ENCODE measurements around the gene PRMT3.
"Not testable (repeated sequence)": the region's sequence is repeated elsewhere in the genome, so short reads cannot be mapped to it uniquely, and the experiment has no call there.

The PRMT3 gene

DNA sequence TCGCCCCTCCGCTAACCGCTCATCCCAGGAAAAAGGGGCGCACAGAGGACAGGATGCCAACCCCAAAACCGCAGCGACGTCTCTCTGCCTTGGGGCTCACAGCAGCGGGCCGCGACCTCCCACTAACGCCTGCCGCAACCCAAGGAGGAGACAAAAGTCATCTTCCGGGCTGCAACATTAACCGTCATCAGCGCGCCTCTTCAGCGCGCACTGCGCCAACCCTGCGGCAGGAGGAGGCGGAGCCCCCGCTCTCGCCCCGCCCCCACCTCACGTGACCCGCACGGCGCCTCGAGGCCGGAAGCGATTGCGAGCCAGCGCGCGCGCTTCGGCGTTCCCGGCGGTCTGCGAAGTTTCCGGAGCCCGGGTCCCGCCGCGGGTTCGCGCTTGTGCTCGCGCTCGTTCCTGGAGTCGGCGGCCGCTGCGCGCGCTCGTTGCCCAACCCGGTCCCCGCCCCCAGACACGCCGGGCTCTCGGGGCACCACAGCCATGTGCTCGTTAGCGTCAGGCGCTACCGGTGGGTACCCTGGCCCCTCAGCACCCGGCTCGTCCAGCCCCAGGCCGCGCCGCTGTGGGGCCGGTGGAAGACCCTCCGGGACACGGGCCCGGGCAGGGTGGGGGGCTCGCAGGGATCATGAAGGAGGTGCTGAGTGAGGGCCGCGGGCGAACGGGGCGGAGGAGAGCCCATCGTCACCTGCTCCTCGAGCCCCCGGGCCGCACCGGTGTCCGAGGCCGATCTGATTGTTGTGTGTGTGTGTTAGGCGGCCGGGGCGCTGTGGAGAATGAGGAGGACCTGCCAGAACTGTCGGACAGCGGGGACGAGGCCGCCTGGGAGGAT is at the start of gene PRMT3:
PRMT3 (plus strand) TSS at position 456 of the 835 bp plus-strand sequence; CDS start at position 487, 31 bp downstream.
- peak; percentile 99 for DNase-seq

DNA sequence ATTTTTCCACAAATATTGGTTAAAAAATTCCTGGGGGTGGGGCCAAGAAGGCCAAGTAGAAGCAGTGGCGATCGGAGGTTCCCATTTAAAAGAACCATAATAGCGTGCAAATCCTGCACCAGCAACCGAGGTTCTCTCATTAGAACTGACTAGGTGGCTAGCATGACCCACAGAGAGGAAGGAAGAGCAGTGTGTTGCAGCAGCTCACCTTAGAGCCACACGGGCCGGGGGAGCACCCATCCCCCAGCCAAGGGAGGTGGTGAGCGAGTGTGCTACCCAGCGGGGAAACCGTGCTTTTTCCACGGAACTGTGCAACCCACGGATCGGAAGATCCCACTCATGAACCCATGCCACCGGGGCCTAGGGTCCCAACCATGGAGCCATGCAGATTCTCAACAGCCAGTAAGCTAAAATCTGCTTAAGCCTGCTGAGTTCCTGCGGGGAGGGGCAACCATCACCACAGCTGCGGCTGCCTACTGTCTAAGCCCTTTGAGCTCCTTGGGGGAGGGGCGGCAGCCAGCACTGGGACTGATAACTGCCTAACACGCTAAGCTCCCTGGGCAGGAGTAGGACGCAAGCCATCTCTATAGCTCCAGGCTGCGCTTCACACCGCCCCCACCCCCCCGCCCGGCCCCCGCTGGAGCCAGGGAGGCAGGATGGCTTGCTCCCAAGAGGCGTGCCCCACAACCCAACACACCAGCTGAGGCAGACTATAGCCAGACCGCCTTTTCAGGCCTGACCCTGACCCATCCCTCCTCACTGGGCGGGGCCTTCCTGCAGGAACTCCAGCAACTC is 45.0 kb upstream of the PRMT3 start:
- DNase-seq, result no peak

DNA sequence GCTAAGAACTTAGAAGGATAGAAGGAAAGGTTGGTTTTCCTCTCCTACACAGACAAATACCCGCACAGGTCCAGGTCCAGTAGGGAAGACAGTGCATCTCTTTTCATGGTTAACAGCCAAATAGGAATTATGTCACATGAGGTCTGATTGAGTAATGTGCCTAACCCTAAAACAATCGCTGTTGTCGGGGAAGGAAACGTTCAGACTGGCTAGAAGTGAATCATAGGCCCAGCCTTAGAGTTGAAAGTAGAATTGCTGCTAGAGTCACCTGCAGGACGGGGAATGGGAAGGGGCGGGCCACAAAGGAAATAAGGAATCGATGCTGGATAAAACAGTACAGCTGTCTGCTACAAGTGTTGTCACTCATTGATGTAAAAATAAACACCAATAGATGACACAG is 36.4 kb upstream of the PRMT3 start:
- no peak for DNase-seq

DNA sequence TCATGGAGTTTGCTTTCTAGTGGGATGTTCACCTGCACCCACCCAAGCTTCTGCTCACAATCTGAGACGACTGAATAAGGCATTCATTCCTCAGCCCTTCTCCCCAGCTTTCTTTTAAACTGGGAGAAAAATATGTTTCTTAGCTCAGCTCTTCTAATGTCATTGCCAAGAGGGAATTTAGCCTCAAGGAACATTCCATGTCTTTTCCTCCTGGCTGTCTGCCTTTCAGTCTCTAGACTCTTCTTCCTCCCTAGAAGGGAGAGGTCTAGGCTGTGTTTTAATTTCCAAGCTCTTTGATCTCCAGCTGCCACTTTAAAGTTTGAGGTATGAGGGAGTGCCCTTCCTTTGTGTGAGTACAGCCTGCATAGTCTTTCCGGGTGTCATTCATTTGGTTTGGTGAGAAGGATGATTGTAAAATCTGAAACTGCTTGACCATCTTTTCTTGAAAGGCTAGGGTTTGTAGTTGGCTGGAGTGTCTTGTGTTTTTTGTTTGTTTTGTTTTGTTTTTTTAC is 35.7 kb upstream of the PRMT3 start:
- no peak for DNase-seq

DNA sequence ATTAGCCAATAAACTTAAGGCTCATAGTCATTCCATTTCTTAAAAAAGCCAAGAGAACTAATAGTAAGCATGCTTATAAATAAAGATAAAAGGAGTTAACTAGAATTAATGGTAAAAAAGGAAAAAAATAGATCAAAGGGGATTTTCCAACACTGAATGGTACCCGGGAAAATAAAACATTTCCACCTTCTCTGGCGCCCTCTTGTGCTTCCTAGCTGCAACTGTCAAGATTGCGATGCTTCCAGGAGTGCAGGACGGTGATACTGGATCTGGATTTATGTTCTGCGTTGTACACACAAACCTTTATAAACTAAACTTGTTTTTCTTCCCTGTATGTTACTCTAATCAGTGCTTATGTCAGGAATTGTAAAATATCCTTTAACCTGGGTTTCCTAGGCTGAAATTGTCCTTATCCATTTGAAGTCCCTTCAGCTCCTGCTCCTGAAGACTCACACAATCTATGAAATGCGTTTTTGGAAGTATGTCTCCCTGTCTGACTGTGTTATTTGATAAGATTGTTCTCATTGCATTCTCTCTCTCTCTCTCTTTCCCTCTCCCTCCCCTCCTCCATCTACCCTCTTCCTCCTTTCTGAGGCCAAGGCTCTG is 33.6 kb upstream of the PRMT3 start:
- peak; percentile 21 for DNase-seq

DNA sequence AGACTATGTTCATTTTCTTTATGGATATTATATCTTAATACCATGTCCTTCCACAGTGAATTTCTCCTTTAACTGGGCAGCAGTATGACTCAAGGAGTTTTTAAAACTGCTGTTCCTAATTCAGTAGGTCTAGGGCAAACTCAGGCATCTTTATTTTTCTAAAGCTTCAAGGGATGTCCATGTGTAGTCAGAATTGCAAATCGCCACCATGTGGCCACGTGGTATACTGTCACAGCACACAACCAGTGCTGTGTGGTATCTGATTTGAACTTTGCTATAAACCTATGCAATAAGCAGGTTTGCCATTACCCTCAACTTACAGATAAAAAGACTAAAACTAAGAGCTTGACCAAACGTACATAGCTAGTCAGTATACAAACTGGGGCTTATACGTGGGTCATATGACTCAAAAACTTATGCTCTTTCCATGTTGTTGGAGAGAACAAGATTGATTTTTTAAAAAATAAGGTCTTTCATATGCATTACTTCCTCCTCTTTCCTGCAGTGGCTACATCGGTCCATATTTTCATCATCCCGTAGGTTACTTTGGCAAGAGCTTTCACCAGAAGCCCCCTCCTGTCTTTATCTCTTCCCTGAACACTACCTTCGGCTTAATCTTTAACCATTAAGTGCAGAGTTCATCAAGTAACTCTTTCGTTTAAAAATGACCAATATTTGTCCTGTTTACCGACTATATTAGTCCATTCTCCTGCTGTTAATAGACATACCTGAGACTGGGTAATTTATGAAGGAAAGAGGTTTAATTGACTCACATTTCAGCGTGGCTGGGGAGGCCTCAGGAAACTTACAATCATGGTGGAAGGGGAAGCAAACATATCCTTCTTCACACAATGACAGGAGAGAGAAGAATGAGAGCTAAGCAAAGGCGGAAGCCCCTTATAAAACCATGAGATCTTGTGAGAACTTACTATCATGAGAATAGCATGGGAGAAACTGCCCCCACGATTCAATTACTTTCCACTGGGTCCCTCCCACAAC is 32.0 kb upstream of the PRMT3 start:
- DNase-seq, result peak; percentile 32

DNA sequence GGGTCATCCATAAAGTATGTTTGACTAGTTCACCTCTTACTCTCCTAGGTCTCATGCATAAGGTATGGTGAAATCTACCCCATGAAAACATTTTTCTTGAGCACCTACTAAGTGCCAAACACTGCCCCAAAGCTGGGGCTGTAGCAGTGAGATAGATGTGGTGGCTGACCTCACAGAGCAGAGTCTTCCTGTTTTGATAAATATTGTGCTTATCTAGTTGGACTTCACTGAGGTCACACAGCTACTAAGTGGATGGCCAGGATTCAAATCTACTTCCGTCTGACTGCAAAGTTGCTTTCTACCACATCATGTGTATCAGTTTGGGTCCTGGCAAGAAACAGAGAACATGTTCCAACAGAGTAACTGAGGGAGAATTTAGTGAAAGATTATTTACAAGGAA is 30.4 kb upstream of the PRMT3 start:
- DNase-seq, result no peak

DNA sequence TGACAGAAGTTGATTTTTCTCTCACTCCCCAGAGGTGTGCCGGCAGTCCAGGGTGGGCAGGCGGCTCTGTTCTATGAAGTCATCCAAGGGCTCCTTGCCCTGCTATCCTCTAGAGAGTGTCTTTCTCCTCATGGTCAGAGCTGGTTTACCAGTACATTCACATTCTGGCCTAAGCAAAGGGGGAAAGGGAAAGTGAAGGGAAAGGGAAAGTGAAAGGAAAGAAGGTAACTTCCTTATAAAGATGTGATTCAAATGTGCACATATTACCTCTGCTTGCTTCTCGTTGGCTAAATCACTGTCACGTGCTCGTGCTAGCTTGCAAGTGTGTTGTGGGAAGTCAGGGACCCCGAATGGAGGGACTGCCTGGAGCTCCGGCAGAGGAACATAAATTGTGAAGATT is 26.9 kb upstream of the PRMT3 start:
- DNase-seq, result no peak

DNA sequence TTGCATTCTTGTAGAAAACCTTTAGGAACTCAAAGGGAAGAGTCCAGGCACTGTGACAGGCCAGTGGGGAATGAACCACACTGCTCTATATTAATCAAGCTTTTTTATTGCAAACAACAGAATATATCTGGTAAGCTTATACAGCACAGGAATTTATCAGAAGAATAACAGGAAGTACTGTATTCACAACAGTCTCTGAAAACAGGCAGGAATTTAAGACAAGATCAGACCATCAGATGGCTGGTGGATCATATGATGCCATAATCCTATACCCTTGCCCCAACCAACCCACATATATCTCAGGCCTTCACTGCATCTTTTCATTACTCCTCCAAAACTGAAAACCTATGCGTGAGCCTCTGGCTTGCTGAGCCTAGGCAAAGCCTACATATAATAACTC is 25.0 kb upstream of the PRMT3 start:
- no peak for DNase-seq

DNA sequence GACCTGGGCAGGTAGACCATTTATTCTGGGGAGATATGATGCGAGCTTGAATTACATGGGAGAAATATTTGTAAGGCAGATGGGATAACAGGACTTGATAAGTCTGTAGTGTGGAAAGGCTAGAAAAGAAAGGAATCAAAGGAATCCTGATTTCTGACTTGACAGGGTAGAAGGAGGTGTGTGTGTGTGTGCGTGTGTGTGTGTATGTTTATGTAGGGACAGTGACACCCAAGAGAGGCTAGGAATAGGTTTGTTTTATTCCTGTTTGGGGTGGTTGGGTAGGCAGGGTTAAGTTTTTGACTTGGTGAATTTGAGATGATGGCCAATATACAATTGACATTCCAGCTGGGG is 24.4 kb upstream of the PRMT3 start:
- DNase-seq, result no peak

DNA sequence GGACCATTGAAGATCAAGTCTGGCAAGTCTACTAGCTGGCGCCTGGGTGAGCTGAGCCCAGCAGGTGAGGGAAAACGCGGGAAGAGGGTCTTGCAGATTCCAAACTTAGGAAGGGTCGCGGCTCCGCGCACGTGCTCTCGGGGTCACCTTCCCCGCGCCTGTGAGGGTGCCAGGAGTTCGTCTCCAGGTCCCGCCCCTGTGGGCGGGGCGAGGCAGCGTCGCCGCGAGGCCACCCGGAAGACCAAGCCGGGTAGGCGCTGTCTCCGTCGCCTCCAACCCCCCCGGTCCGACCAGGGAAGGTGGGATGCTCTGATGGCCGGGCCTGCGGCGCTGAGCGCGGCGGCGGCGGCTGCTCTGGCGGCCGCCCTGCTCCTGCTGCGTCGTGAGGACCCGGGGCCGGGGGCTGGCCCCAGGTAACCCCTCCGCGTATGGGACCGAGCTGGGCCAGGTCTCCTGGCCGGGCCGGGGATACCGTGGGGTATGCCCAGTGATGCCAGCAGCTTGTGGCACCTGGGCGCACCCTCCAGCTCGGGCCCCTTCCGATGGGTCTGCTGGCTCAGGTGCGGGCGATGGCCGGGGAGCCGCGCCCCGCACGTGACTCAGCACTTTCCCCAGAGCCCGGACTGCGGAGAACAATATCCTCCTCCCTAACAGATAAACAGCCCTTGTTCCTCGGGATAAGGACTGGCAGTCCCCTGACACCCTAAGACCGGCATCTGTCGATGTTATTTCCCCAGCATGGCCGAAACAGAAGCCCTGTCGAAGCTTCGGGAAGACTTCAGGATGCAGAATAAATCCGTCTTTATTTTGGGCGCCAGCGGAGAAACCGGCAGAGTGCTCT is 23.8 kb upstream of the PRMT3 start, which contains the start of gene HTATIP2:
HTATIP2 (plus strand) TSS at position 215 of the 841 bp plus-strand sequence; CDS start at position 739, 524 bp downstream.
- DNase-seq, result peak; percentile 82

DNA sequence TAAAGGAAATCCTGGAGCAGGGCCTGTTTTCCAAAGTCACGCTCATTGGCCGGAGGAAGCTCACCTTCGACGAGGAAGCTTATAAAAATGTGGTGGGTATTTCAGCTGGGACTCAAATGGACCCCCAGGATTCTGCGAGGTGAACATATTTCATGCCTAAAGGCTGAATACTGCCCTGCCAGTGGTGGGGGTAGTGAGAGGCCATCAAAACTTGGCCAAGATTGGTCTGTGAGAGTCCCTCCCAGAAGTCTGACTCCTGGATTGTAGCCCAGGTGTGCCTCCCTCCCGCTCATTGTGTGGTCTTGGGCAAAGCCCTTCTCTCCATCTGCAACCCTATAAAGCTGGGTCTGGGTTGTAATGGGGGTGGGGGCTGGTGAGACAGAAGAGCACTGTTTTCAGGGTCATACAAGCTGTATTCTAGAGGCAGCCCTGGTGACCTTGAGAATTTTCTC is 23.1 kb upstream of the PRMT3 start:
- DNase-seq, result no peak

DNA sequence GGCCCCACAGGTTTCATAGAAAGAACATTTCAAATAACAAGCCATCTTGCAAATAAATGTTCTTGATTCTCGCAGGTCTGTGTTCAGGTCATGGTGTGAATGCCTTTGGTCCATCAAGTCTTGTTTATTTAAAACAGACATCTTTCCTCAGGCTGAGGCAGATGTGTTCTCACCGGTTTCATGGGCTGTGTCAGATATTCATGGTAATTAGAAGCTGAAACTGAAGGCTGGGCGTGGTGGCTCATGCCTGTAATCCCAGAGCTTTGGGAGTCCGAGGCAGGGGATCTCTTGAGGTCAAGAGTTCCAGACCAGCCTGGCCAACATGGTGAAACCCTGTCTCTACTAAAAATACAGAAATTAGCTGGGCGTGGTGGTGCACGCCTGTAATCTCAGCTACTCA is 22.1 kb upstream of the PRMT3 start:
- DNase-seq, result not testable (repeated sequence)

DNA sequence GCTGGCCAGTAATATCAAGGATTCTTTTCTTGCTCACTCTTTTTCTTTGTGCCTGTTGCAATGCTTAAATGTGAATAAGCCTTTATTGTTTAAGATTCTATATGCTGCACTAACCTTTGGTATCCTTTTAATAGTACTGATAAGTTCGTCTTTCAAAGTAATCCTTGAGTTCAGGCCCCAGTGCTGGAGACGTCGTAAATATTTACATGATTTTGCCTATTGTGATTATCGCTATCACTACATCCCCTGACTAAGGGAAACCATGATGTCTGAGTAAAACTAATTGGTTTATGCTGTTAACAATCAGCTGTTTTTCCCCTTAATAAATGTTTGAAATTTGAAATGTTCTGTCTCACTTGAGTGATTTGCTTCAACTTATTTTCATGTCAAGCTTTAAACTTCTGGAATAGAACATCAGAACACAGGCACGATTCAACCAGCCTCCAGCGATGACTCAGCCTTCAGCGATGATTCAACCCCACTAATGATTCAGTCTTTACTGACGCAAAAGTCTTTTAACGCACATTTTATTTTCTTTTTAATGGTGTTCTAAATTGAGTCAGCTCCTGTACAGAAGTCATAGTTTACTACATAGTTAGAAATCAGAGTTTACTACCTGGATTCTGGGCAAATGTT is 20.1 kb upstream of the PRMT3 start:
- peak; percentile 64 for DNase-seq

DNA sequence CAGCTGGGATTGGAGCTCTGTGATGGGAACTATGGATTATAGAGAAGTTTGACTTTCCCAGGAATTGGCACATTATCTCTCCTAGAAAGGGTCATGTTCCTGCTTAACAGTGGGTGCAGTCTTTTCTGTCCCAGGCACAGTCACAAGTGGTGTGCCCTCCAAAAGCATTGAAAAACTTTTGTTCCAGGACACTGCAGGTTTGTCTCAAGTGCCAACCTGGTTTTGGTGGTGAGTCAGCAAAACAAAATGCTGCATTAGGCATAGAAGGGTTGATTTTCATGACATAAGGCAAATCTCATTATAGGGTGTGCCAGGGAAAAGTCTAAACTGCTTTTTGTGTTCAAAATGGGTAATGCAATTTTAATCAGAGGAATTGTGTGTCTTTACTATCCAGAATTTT is 19.1 kb upstream of the PRMT3 start:
- no peak for DNase-seq

DNA sequence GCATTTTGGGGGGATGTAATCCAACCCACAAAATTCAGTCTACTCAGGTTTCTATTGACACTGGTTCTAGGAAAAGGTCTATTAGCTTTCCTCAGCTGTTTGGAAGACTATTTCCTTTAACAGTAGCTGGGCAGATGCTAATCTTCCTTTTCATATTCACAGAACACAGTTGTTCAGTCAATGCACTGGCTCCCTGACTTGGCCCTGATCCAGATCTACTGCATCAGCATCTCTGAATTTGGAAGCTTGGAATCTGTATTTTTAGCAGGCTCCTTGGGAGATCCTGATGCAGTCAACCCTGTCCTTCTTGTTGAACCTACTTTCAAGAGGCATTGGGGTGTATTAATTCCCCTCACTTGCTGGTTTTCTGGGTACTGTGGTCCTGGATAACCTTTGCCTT is 17.7 kb upstream of the PRMT3 start:
- DNase-seq, result no peak

DNA sequence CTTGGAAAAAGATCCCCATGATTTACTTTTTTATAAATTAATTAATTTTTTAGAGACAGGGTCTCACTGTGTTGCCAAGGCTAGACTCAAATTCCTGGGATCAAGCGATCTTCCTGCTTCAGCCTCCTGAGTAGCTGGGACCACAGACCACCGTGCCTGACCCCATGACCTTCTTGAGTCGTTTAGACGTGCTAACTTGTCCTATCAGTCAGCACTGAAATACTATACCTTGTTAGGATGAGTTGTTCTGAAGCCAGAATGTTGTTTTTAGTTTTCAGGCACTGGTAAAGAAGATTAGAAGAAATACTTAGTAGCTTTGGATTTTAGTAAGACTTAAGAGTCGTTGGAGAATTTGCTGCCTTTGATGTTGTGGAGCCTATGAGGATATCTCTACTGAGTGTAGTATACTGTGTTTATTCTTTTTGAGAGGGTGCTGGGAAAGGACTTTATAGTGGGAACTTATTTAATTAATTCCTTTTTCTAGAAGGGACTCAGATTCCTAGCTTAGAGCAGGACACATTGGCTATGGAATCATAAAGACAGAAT is 15.4 kb upstream of the PRMT3 start:
- DNase-seq, result no peak

DNA sequence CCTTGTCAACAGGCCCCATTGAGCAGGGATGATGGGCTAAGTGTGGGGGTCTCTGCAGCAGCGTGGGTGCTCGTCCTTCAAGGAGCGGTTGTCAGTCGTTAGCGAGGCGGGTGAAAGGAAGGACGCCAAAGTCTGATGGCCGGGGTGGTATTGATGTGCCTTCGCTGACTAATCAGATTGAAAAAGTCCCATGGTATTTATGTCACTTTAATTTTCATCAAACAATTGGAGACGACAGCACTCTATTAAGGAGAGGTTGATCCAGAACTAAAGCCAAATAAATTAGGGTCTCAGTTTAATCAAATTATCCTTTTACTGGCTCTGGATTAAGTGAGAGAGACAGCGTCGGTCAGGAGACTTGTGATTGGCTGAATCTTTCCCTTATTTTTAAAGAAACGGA is 14.4 kb upstream of the PRMT3 start:
- DNase-seq, result no peak

DNA sequence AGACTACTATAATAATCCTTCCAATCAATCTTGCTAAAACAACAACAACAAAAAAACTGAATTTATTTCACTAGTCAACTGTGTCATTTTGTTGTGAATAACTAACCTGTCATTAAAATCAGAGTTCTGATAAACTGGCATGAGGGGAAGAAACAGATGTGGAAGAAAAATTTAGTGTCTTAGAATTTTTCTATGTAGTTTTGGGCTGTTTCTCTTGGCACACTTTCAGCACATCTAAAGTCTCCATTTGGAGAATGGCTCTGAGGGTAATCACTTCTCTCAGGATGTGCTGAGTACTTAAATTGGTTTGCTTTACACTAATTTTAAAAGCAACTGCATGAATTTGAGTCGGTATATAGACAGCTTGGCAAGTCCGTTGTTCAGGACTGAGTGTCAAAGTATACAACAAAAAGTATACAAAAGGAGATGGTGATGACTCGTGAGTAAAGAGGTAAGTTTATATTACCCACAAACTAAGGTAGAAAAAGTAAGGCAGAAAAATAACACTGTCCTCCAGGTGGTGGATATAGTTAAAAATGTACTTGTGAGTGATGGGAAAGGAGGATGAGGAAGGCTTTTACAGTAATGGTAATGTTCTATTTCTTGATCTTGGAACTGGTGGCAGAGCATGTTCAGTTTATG is 13.8 kb upstream of the PRMT3 start:
- no peak for DNase-seq

All from activated CD8-positive, alpha-beta memory T cell treated with anti-CD3 and anti-CD28 coated beads, Interleukin-2, amount 50 U/mL, for 4 hours (primary cell).